Tibial nerve (tissue), 4 donors: ENCODE data around the gene EXD3. TPM values are rescaled to one million over a fixed set of nuclear protein-coding genes. Genes with fewer than 3 reads are reported as not detected.

Source experiments
- DNase-seq, 2 donors: peaks; one replicate each; pipeline ENCODE4 v3.0.0-alpha.2; 2019; ENCODE audit warnings: low spot score in 2 of 2
- H3K27ac ChIP-seq, 4 donors: fragments of 200-600 bp; sonication (generic) in 3 of 4; one replicate each; pipeline ENCODE4 v1.5.1; 2017 to 2019; ENCODE audit warnings: mild to moderate bottlenecking in 1 of 4
- H3K27me3 ChIP-seq, 2 donors: fragments of 200-600 bp; sonication (generic) in 1 of 2; one replicate each; pipeline versions ENCODE4 v1.5.1 to v1.6.0; 2017 to 2019
- H3K36me3 ChIP-seq, 3 donors: fragments of 200-600 bp; sonication (generic); one replicate each; pipeline ENCODE4 v1.5.1; 2018 to 2019
- H3K4me1 ChIP-seq, 4 donors: fragments of 200-600 bp; sonication (generic) in 3 of 4; one replicate each; pipeline ENCODE4 v1.5.1; 2017 to 2019
- H3K4me3 ChIP-seq, 4 donors: fragments of 200-600 bp; sonication (generic) in 3 of 4; one replicate each; pipeline ENCODE4 v1.5.1; 2017 to 2019; ENCODE audit warnings: mild to moderate bottlenecking in 1 of 4, moderate library complexity in 1 of 4
- H3K9me3 ChIP-seq, 4 donors: fragments of 200-600 bp; sonication (generic) in 3 of 4; one replicate each; pipeline ENCODE4 v1.5.1; 2017 to 2019
- EP300 ChIP-seq, 2 donors: sonication (generic); formaldehyde crosslinking; IDR thresholded peaks; one replicate each; pipeline ENCODE4 v1.6.1; 2017; ENCODE audit warnings: antibody characterized with exemption in 2 of 2, mild to moderate bottlenecking in 1 of 2
- POLR2A ChIP-seq, 2 donors: fragments of 450-650 bp; IDR thresholded peaks; one replicate each; pipeline ENCODE4 v1.6.1; 2017; ENCODE audit warnings: antibody characterized with exemption in 2 of 2, mild to moderate bottlenecking in 2 of 2, moderate library complexity in 2 of 2
- WGBS, 2 donors: methylation state at CpG; one replicate each; pipeline ENCODE4 v1.1.5; 2018; 5-methylcytosine and 5-hydroxymethylcytosine counted together
- total RNA-seq, 4 donors: library from RNA; depleted of rRNA; stranded (reverse); fragments of >200 nt; gene quantifications; one replicate each; pipeline ENCODE4 v1.1.0, GENCODE V29; 2016
- TF ChIP-seq, protein P1 (sequence below), 5 experiments: fragments of 200-600 bp in 3 of 5; fragments of 450-650 bp in 2 of 5; sonication (generic) in 3 of 5; IDR thresholded peaks; one replicate each; pipeline ENCODE4 v1.5.1; 2016 to 2019; ENCODE audit warnings: antibody characterized with exemption in 5 of 5, mild to moderate bottlenecking in 3 of 5, moderate library complexity in 2 of 5

Gene EXD3
- total RNA-seq, 4 donors from 2014 or later, result 27.6 to 99.9 (median 55.2) TPM

DNA sequence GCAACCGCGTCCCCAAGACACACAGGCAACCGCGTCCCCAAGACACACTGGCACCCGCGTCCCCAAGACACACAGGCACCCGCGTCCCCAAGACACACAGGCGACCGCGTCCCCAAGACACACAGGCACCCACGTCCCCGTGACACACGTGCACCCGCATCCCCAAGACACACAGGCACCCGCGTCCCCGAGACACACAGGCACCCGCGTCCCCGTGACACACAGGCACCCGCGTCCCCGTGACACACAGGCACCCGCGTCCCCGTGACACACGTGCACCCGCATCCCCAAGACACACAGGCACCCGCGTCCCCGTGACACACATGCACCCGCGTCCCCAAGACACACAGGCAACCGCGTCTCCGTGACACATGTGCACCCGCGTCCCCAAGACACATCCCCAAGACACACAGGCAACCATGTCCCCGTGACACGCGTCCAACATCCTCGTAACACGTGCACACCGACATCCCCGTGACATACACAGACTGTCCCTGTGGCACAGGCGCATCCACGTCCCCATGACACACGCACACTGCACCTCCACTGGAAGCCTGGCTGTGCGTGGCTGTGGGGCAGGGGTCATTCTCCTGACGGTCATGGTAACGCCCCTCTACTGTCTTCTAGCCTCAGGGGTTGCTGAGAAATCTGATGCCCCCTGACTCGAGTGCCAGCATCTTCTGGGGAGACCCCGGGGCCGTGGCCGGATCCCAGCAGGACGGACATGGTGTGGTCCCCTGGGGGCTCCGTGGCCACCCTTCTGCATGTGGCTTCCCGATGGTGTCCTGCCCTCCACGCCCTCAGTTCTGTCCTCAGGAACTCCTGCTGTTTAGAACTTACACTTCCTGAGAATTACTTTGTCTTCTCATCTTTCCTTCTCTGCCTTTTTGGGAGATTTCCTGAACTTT is 24.1 kb downstream of the EXD3 start:
- Histone ChIP-seq H3K4me3 (no peak overlapping the region), H3K4me1 (peaks cover 0 to 8% (median 0%) of the 10 kb centered on the region in 4 donors), H3K27me3 (no peaks in the 10 kb centered on the region), H3K36me3 (peaks cover 0 to 37% (median 0%) of the 10 kb centered on the region in 3 donors), H3K9me3 (no peaks in the 10 kb centered on the region), H3K27ac (no peak overlapping the region)
- no peak for TF ChIP-seq EP300 (IDR thresholded peaks at IDR 0.05)
- TF ChIP-seq POLR2A (IDR thresholded peaks at IDR 0.05), result no peak
- TF ChIP-seq, protein P1, sequence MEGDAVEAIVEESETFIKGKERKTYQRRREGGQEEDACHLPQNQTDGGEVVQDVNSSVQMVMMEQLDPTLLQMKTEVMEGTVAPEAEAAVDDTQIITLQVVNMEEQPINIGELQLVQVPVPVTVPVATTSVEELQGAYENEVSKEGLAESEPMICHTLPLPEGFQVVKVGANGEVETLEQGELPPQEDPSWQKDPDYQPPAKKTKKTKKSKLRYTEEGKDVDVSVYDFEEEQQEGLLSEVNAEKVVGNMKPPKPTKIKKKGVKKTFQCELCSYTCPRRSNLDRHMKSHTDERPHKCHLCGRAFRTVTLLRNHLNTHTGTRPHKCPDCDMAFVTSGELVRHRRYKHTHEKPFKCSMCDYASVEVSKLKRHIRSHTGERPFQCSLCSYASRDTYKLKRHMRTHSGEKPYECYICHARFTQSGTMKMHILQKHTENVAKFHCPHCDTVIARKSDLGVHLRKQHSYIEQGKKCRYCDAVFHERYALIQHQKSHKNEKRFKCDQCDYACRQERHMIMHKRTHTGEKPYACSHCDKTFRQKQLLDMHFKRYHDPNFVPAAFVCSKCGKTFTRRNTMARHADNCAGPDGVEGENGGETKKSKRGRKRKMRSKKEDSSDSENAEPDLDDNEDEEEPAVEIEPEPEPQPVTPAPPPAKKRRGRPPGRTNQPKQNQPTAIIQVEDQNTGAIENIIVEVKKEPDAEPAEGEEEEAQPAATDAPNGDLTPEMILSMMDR (IDR thresholded peaks at IDR 0.05), result no peak
- DNase-seq, result no peak
- 95 to 97% methylated on average over 60 of the region's 60 CpGs for WGBS, 2 donors

DNA sequence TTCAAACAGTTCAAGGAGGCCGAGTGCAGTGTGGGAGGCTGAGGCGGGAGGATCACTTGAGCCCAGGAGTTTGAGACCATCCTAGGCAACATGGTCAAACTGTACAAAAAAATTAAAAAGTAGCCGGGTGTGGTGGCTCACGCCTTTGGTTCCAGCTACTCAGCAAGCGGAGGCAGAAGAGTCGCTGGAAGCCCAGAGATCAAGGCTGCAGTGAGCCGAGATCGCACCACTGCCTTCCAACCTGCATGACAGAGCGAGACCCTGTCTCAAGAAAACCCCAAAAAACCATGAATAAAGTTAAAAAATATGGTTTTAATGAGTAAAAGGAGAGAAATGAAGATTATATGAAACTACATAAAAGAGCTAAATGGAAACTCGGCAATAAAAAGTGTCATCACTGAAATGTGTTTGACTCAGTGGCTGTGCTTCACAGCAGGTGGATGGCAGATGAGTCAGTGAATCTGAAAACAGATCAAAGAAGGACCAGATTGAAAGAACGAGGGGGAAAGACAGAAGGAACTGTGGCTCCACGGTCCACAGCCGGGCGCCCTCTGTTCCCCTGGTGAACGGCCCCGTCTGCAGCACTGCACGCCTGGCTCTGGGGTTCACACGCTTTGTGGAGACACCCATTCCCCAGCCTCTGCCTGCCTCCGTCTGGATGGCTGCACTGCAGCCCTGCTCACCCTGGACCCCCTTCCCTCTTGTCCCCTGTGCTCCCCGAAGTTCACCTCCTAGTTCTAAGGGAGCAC is 25.1 kb downstream of the EXD3 start:
- no peak overlapping the region for H3K27ac ChIP-seq
- H3K9me3 ChIP-seq, result no peaks in the 10 kb centered on the region
- 93% methylated on average over 20 of the region's 20 CpGs for WGBS, 2 donors
- H3K27me3 ChIP-seq, result no peaks in the 10 kb centered on the region
- TF ChIP-seq POLR2A (IDR thresholded peaks at IDR 0.05), result no peak
- TF ChIP-seq, protein P1 (IDR thresholded peaks at IDR 0.05), result no peak
- TF ChIP-seq EP300 (IDR thresholded peaks at IDR 0.05), result no peak
- H3K4me3 ChIP-seq, result no peak overlapping the region
- peaks cover 0 to 45% (median 0%) of the 10 kb centered on the region in 3 donors for H3K36me3 ChIP-seq
- DNase-seq, result no peak
- H3K4me1 ChIP-seq, result peaks cover 0 to 8% (median 0%) of the 10 kb centered on the region in 4 donors

DNA sequence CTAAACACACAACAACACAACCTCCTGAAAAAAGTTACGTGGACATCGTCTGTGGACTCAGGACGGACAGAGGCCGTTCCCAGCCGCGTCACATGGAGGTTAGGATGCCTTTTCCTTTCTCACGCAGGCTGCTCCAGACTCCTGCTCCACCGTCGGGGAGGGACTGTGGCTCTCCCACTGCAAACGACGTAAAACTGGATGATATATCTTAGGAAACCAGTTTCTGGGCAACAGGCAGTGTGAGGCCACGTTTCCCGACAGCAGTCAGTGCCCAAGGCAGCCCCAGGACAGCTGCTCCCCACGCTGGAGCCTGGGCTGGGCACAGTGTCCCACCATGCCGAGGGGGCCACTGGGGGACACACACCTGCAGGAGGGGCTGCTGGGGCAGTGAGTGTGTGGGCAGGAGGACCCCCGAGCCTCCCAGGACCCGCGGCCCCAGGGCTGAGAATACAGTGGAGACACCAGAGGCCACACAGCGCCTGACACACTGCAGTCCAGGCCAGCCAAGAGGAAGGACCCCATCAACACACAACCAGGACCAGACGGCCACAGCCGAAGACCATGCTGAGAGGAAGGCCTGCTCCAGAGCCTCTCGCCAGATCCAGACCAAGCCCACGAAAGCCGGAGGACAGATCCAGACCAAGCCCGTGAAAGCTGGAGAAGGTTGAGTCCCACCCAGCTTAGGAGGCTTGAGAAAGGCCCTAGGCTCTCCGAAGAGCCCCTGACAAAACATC is 26.2 kb downstream of the EXD3 start:
- no peak overlapping the region for H3K4me3 ChIP-seq
- no peak for DNase-seq
- WGBS, 2 donors, result 95 to 97% methylated on average over 20 to 22 of the region's 26 CpGs
- no peaks in the 10 kb centered on the region for H3K9me3 ChIP-seq
- TF ChIP-seq EP300 (IDR thresholded peaks at IDR 0.05) (no peak), POLR2A (IDR thresholded peaks at IDR 0.05) (no peak)
- TF ChIP-seq, protein P1 (IDR thresholded peaks at IDR 0.05), result no peak
- H3K4me1 ChIP-seq, result peaks cover 0 to 8% (median 0%) of the 10 kb centered on the region in 4 donors
- no peaks in the 10 kb centered on the region for H3K27me3 ChIP-seq
- H3K36me3 ChIP-seq, result peaks cover 0 to 55% (median 0%) of the 10 kb centered on the region in 3 donors
- no peak overlapping the region for H3K27ac ChIP-seq

DNA sequence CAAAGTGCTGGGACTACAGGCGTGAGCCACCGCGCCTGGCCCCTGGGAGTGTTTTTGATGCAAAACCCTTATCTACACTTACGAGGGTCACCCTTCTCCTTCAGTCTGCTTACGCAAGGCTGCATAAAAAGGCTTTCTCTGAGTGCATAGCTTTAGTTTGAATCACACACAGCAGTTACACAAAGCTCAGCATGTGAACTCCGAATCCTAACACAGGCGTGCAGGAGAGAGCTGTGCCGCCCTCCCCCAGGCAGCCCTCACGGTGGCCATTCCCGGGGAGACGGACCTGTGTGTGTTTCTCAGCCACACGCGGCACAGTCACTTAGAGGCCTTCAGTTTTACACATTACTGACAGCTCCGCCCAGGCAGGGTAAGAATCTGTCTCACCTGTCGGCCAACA is 26.7 kb downstream of the EXD3 start:
- H3K4me1 ChIP-seq, result peaks cover 0 to 8% (median 0%) of the 10 kb centered on the region in 4 donors
- no peaks in the 10 kb centered on the region for H3K9me3 ChIP-seq
- H3K4me3 ChIP-seq, result no peak overlapping the region
- 75 to 80% methylated on average over 15 of the region's 15 CpGs for WGBS, 2 donors
- H3K27me3 ChIP-seq, result no peaks in the 10 kb centered on the region
- TF ChIP-seq POLR2A (IDR thresholded peaks at IDR 0.05) (no peak), EP300 (IDR thresholded peaks at IDR 0.05) (no peak)
- TF ChIP-seq, protein P1 (IDR thresholded peaks at IDR 0.05), result no peak
- H3K36me3 ChIP-seq, result peaks cover 0 to 61% (median 0%) of the 10 kb centered on the region in 3 donors
- DNase-seq, result no peak
- H3K27ac ChIP-seq, result no peak overlapping the region
